GOT3 (cell line): Measurements from ENCODE around the gene LRP6.
"Not testable (repeated sequence)": the region's sequence is repeated elsewhere in the genome, so short reads cannot be mapped to it uniquely, and the experiment has no call there.

Experiments used
- DNase-seq: peaks from one replicate; lab custom pipeline; 2025; ENCODE audit warnings: mixed read lengths; lab: John Stamatoyannopoulos, UW

LRP6 gene

DNA sequence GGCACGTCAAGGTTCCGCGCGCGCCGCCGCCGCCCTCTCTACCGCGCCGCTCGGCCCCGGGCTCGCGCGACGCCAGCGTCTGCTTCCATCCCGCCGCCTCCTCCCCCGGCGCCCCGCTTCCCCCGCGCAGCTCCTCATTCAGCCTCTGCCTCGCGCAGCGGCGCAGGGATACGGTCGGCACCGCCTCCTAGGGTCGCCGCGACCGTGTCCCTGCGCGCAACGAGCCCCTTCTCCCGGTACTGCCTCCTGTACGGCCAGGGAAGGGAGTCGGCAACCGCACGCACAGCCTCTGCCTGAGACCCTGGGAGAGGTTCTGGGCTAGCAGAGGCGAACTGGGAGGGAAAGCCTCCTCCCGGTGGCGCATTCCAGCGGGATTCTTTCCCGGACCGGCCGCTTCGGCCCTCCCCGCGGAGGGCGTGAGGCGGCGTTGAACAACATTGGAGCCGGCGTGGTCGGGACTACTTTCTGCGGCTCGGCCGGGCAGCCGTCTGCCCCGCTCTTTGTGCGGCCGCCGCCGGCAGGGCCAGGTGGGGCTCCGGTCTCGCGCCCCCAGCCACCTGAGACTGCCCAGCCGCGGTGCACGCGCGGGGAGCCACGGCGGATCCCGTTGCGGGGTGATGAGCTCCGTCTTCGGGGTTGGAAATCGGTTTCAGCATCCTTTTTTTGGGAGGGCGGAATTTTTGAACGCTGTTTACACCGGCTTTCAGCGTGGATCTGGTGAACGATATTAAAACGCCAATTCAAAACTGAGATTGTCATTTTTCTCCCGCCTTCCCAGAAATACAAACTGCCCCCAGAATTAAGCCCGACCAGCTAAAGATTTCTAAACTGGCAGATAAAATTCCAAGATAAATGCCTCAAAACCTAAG lies at the start of gene LRP6:
Gene LRP6 (minus strand): TSS at position 172 of the 869 bp plus-strand sequence. CDS start 309 bp downstream, outside the sequence.
- peak; percentile 87 for DNase-seq

DNA sequence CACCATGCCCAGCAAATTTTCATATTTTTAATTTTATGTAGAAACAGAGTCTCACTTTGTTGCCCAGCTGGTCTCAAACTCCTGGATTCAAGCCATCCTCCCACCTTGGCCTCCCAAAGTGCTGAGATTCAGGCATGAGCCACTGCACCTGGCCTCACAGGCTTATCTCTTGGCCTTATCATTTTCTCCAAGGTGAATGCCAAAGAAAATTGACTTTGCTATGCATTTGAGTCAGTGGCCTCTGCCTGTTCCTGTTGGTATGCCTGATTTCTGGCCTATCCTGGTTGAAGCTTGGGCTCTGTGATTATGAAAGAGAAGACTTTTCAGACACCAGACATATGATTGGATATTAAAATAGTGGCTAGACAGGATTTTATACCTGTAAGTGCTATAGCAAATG lies 49.0 kb upstream of the LRP6 start:
- no peak for DNase-seq

DNA sequence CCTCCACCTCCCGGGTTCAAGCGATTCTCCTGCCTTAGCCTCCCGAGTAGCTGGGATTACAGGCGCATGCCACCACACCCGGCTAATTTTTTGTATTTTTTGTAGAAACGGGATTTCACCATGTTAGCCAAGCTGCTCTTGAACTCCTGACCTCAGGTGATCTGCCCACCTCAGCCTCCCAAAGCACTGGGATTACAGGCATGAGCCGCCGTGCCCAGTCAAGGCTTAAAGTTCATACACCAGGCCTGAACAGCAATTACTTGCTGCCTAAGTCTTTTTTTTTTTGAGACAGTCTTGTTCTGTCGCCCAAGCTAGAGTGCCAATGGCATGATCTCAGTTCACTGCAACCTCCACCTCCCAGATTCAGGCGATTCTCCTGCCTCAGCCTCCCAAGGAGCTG lies 43.9 kb upstream of the LRP6 start:
- not testable (repeated sequence) for DNase-seq

DNA sequence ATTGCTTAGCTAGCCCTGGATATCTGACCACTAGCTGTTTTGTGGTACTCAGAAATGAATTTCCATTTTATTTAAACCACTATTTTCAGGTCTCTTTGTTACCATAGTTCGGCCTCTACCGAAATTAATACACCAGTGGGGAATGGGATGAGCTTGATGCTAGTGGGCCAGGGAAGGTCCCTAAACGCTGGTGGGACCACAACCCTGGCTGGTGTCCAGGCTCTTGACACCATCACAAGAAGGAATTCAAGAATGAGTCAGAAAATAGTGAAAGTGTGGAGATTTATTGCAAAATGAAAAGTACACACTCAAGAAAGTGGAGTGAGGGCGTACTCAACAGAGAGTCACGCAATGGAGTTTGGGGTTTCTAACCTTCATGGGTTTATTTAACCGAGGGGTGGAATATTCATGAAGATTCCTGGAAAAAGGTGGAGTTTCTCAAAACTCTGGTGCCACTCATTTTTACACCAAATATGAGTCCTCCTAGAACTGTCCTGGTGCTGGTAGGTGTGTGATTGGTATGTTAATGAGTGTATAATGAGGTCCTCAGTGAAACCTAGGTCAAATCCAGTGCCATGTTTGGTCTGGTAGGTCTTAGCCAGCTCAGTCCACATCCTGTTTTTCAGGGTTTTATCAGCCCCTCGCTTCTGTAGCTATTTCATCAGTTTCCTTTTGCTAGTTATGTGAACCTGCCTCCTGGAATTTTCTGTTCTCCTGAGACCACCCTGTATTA lies 38.9 kb upstream of the LRP6 start:
- no peak for DNase-seq

DNA sequence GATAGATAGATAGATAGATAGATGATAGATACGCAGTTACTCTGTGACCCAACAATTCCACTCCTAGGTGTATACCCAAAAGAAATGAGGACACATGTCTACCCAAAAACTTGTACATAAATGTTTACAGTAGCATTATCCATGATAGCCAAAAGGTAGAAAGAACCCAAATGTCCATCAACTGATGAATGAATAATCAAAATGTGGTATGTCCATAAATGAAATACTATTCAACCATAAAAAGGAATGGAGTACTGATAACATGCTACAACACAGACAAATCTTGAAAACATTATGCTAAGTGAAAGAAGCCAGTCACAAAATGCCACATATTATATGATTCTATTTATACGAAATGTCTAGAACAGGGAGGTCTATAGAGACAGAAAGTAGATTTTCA lies 36.1 kb upstream of the LRP6 start:
- no peak for DNase-seq

DNA sequence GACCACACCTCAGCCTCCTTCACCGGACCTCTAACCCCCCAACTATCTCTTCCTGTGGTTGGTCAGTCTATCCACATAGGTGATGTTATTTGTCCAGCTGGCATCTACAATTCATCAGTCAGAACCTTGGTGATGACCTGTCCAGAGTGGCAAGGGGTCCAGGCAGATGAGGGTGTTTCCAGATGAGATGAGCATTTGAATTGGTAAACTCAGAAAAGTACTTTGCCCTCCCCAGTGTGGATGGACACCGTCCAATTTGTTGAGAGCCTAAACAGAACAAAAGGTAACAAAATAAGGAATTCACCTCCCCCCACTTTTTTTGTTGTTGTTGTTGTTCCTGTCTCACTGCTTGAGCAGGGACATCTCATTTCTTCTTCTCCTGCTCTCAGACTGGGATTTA lies 34.3 kb upstream of the LRP6 start:
- DNase-seq: no peak

DNA sequence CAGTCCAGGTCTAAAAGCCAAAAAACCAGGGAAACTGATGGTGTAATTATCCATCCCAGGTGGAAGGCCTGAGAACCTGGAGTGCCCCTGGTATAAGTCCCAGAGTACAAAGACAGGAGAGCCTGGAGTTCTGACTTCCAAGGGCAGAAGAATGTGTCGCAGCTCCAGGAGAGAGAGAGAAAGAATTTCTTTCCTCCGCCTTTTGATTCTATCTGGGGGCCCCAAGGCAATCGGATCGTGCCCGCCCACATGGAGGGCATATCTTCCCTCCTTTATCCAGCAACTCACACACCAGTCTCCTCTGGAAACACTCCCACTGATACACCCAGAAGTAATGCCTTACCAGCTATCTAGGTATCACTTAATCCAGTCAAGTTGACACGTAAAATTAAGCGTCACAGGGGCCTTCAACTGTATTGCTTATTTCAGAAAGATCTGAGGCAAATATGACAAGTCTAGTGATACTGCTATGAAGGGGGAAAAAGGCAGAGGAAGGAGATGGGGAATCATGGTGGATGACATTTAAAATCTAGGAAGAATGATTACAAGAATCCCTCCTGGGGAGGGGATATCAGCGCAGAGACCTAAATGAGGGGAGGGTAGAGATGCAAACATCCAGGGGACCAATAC lies 30.5 kb upstream of the LRP6 start:
- no peak for DNase-seq

DNA sequence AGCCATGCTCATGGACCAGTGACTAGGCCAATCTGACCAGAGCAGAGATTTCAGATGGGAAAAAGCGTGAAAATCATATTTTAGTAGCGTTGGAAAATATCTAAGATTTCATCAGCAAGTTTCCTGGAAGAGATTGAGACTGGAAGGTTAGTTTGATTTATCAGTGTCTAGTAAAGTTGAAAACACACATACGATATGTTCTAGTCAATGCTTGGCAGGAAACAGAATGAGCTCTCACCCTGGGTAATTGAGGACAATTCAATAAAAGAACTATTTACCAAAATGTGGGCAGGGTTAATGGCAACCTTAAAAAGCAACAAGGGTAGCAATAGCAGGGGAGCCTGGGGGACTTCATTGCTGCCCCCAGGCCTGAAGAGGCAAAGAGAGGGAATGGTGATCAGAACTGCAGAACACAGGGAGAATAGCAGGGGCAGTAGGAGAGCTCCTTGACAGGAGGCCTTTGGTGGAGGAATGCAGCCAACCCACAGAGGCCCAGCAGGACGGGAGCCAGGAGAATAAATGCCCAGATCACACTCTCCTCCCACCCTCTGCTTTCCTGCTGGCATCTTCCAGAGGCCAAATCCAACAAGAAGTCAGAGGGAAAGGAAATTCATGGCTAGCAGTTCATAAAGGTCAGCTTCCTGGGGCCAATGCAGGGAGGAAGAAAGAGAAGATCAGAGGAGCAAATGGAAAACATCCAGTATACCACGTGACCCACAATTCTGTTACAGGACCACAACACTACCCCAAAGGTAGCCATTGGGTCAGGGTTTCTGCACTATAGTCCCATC lies 27.6 kb upstream of the LRP6 start:
- no peak for DNase-seq

DNA sequence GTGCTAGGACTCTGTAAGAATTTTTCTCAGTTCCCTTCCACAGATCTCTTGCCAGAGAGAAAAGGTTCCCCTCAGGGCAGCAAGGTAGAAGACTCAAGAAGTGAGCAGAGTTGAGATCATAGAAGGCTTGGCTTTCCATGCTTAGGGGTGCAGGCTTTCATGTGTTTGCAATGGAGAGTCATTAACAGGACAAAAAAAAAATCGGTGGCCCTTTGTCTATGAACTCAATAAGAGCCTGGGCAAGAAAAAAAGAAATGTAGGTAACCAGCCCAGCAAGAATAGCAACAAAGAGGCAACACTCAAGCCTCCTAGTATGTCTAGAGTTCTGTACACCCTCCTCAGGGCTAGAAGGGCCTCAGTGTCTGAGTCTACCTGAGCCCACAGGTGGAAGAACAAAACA lies 23.4 kb upstream of the LRP6 start:
- no peak for DNase-seq

DNA sequence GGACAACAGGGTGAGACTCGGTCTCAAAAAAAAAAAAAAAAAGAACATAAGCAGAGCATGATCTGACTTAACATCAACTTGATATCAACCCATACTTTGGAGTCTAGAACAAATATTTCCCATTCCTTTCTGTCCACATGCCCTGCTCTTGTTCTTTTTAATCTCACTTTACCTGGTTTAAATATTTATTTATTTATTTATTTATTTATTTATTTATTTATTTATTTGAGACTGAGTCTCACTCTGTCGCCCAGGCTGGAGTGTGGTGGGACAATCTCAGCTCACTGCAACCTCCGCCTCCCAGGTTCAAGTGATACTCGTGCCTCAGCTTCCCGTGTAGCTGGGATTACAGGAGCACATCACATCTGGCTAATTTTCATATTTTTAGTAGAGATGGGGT lies 19.6 kb upstream of the LRP6 start:
- DNase-seq: no peak

DNA sequence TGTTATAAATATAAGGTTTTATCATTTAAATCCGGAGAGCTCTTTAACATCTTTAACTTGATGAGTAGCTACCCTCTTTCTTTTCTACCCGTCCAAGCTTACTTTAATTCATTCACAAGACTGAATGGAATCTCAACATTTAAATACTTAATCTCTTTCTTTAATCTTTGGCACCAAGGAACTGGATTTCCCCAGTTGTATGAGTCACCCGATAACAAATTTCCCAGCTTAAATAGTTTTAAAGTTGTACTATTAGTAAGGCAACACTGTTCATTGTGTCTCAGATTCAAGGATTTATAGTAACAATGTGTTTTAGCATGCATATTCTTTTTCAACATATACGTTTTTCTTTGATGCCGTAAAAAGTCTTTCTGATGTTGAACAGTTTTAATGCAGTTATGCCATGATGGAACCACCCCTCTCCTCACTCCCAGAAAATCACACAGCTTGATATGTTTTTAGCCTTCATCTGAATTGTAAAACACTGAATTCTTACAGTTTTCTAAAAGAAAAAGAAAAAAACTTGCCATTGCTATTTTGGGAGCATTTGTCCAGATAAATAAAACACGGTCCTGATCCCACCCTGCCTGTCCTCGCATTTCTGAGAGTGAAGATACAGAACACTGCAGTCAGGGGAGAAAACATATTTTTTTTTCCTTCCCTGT lies 16.0 kb upstream of the LRP6 start:
- no peak for DNase-seq

DNA sequence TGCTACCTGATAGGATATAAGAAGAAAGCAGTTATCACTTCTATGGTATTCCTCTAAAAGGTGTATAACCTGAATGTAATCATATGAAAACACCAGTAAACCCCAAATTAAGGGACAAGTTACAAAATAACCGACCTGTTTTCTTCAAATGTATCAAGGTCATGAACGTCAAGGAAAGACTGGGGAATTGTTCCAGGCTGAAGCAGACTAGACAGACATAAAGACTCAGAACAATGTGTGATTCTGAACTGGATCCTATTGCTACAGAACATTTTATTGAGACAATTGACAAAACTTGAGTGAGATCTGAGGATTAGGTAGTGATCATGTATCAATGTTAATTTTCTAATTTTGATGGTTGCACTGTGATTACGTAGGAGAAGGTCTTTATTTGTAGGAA lies 15.4 kb upstream of the LRP6 start:
- DNase-seq: no peak

DNA sequence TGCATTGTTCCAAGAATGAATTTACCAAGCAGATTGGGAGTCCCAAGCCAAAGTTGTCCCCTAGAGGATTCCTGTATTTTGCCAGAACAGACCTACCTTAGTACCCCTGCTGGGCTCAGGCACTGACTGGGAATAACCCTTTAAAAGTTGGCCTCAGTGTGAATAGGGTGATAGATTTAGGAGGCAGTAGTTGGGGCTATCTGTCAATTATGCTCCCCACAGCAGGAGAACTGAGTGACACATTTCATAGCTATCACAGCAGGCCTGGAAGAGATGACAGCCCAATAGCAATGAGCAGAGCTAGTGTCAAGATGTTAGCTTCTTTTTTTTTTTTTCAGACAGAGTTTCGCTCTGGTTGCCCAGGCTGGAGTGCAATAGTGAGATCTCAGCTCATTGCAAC lies 14.3 kb upstream of the LRP6 start:
- no peak for DNase-seq

DNA sequence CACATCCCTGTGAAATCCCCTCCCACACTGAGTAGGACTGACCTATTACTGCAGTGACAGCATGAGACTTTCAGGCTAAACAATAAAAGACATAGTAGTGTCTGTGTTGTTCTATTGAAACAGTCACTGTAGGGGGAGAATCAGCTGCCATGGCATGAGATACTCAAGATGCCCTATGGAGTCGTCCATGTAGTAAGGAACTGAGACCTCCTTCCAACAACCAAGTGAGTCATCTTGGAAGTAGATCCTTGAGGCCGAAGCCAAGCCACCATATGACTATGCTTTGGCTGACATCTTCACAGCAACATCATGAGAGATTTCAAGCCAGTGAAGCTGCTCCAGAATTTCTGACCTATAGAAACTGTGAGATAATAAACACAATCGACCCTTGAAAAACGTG lies 12.1 kb upstream of the LRP6 start:
- no peak for DNase-seq

DNA sequence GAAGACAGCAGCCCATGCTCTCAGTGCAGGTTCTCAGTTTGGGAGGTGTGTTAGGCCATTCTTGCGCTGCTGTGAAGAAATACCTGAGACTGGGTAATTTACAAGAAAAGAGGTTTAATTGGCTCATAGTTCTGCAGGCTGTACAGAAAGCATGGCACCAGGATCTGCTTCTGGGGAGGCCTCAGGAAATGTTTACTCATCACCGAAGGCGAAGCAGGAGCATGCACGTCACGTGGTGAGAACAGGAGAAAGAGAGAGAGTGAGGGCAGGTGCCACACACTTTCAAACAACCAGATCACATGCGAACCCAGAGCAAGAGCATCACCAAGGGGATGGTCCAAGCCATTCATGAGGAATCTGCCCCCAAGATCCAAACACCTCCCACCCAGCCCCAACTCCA lies 9.0 kb upstream of the LRP6 start:
- no peak for DNase-seq

DNA sequence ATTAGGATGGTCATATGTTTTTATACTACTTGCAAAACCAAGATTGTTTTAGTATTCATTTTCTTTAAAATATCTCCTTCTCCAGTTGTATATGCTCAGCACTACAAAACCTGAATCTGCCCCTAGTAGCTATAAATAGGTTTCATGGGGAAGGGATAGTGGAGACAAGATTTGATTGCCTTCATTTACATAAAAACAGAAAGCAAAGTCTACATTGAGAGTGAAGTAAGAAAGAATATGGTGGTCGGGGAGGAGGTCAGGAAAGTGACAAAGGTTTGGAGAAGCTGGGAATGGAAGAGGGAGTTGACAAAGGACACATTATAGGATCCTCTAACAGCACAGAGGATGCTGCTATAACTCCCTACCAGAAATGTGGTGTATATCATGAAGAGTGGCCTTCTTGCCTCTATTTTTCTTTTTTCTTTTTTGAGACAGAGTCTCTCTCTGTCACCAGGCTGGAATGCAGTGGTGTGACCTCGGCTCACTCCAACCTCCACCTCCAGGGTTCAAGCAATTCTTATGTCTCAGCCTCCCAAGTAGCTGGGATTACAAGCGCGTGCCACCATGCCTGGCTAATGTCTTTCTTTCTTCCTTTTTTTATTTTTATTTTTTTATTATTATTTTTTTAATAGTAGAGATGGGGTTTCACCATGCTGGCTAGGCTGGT lies 6.6 kb upstream of the LRP6 start:
- no peak for DNase-seq

DNA sequence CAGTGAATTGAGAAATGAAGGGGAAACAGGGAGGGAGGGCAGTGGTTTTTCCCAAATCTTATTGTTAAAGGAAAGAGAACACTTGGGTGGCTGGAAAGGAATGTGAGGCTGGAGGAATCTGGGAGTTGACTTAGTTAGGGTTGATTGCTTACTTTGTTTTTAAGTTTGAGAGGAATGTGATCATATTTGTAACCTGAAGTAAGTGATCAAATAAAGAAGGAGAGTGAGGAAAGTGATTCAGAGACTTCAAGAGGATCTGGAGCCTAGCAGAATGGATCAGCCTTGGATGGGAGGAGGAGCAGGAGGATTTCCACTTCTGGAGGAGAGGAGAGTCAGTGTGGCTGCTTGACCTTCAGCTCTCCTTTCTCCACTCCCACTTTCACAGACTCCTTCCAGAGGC lies 6.0 kb upstream of the LRP6 start:
- no peak for DNase-seq

DNA sequence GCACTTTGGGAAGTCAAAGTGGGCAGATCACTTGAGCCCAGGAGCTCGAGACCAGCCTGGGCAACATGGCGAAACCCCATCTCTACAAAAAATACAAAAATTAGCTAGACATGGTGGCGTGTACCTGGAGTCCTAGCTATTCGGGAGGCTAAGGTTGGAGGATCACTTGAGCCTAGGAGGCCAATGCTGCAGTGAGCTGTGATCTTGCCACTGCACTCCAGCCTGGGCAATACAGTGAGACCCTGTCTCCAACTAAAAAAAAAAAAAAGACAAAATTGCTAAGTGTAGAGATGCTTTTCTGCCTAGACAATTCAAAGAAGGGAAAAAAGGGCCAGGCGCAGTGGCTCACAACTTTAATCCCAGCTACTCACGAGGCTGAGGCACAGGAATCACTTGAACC lies 3.4 kb upstream of the LRP6 start:
- no peak for DNase-seq

DNA sequence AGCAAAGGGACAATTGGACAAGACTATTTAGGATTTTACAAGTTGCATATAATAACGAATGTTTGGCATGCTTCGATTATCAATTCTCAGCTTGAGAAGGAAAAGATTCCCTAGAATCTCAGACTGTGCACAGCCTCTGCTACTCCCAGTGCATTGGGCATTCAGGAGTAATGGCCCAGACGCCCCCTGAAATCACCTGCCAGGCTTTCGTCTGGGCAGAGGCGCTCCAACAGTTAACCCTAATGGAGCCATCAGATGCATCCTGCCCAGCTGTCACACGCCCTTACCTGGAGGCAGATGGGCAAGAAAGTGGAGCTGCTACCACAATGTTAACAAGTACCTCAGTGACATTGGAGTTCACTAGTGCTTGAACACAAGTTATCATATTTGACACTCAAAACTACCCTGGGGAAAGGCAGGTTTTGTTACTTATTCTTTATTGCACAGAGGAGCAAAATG lies 927 bp upstream of the LRP6 start:
- DNase-seq: no peak

DNA sequence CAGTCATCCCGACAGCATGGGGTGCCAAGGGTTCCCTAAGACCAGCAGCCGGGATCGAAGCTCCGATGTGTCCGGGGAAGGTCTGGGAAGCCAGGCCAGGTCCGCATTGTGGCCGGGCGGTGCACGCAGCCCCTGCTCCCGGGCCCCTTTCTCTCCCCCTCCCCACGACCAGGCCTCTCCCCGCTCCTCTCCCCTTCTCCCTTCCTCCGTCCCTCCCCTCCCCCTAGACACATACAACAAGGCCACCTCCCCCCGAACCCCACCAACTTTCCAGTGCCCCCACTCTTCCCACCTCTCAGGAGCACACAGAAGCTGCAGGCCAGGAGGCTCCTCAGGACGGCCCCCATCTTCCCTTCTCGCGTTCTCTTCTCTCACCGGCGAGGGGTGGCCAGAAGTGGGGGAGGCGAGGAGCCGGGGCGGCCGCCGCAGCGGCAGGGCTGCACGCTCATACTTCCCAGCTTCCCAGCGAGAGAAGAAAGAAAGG lies 413 bp downstream of the LRP6 start:
- DNase-seq: no peak
